DOHH2 (cell line): ENCODE data around the gene IGF2BP2.

ENCODE experiments used
- H3F3A ChIP-seq: fragments of 200-600 bp; sonication (generic), shearing (Covaris generic); 2 replicates; pipeline ENCODE4 v1.6.0; 2016; ENCODE audit warnings: antibody characterized with exemption, mild to moderate bottlenecking; ENCODE audit not compliant: control insufficient read depth, insufficient read depth
- H3K27ac ChIP-seq: fragments of 200-600 bp; sonication (generic); 2 replicates; pipeline ENCODE4 v1.5.1; 2014; ENCODE audit warnings: low read depth, mild to moderate bottlenecking, low read length, moderate library complexity
- H3K27me3 ChIP-seq: fragments of 200-600 bp; sonication (generic); 2 replicates; pipeline ENCODE4 v1.6.1; 2014; ENCODE audit warnings: mild to moderate bottlenecking, low read length, mixed read lengths; ENCODE audit not compliant: control insufficient read depth
- H3K36me3 ChIP-seq: fragments of 200-600 bp; sonication (generic); 2 replicates; pipeline ENCODE4 v1.6.1; 2014; ENCODE audit warnings: mild to moderate bottlenecking, low read length, moderate library complexity, mixed read lengths; ENCODE audit not compliant: control insufficient read depth
- H3K4me1 ChIP-seq: fragments of 200-600 bp; sonication (generic); 2 replicates; pipeline ENCODE4 v1.6.1; 2014; ENCODE audit warnings: mild to moderate bottlenecking, low read length, mixed read lengths; ENCODE audit not compliant: control insufficient read depth
- H3K4me2 ChIP-seq: fragments of 200-600 bp; sonication (generic); 2 replicates; pipeline ENCODE4 v1.6.0; 2014; ENCODE audit warnings: mild to moderate bottlenecking, low read length, moderate library complexity
- H3K4me3 ChIP-seq: fragments of 200-600 bp; sonication (generic); 2 replicates; pipeline ENCODE4 v1.5.1; 2014; ENCODE audit warnings: mild to moderate bottlenecking, low read length, mixed read lengths
- H3K79me2 ChIP-seq: fragments of 200-600 bp; sonication (generic); 2 replicates; pipeline ENCODE4 v1.6.1; 2014; ENCODE audit warnings: mild to moderate bottlenecking, low read length, mixed read lengths; ENCODE audit not compliant: control insufficient read depth
- H3K9me2 ChIP-seq: fragments of 200-600 bp; sonication (generic); replicated peaks from 2 replicates; pipeline ENCODE4 v1.6.1; 2014; ENCODE audit warnings: mild to moderate bottlenecking, low read length, mixed read lengths; ENCODE audit not compliant: control insufficient read depth
- H3K9me3 ChIP-seq: fragments of 200-600 bp; sonication (generic); 2 replicates; pipeline ENCODE4 v1.6.1; 2014; ENCODE audit warnings: antibody characterized with exemption, low read length, mixed read lengths; ENCODE audit not compliant: control insufficient read depth, insufficient read depth
- H4K20me1 ChIP-seq: fragments of 200-600 bp; sonication (generic); 2 replicates; pipeline ENCODE4 v1.6.0; 2014; ENCODE audit warnings: low read depth, mild to moderate bottlenecking, antibody characterized with exemption, low read length, moderate library complexity; ENCODE audit not compliant: control insufficient read depth, insufficient read depth
- EZH2phosphoT487 ChIP-seq: fragments of 200-600 bp; sonication (generic); IDR thresholded peaks from 2 replicates; pipeline ENCODE4 v1.6.1; 2017; ENCODE audit warnings: borderline replicate concordance, mild to moderate bottlenecking, antibody characterized with exemption, low read length, moderate library complexity, mixed read lengths
- TF ChIP-seq, protein P1 (sequence below): fragments of 200-600 bp; sonication (generic); IDR thresholded peaks from one replicate; pipeline ENCODE4 v1.5.1; 2014; ENCODE audit warnings: antibody characterized with exemption, mild to moderate bottlenecking, low read depth, low read length; ENCODE audit not compliant: poor library complexity, severe bottlenecking

IGF2BP2 gene

DNA sequence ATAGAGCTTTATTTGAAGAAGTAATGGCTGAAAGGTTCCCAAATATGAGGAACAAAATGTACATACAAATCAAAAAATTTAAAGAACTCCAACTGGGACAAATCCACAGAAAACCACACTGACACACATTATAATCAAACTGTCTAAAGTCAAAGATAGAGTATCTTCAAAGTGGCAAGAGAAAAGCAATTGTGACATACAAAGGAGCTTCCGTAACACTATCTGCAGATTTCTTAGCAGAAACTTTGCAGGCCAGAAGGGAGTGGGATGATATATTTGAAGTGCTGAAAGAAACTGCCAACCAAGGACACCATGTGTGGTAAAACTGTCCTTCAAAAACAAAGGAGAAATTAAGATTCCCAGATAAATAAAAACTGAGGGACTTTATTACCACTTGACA is 146.8 kb downstream of the IGF2BP2 start:
- H3K36me3 ChIP-seq = no peaks in the 10 kb centered on the region
- H3K79me2 ChIP-seq = no peaks in the 10 kb centered on the region
- no peaks in the 10 kb centered on the region for H3K9me2 ChIP-seq
- TF ChIP-seq, protein P1, sequence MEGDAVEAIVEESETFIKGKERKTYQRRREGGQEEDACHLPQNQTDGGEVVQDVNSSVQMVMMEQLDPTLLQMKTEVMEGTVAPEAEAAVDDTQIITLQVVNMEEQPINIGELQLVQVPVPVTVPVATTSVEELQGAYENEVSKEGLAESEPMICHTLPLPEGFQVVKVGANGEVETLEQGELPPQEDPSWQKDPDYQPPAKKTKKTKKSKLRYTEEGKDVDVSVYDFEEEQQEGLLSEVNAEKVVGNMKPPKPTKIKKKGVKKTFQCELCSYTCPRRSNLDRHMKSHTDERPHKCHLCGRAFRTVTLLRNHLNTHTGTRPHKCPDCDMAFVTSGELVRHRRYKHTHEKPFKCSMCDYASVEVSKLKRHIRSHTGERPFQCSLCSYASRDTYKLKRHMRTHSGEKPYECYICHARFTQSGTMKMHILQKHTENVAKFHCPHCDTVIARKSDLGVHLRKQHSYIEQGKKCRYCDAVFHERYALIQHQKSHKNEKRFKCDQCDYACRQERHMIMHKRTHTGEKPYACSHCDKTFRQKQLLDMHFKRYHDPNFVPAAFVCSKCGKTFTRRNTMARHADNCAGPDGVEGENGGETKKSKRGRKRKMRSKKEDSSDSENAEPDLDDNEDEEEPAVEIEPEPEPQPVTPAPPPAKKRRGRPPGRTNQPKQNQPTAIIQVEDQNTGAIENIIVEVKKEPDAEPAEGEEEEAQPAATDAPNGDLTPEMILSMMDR = no peak
- TF ChIP-seq EZH2phosphoT487 = no peak
- no peak overlapping the region for H3K4me3 ChIP-seq
- H3K27ac ChIP-seq = no peak overlapping the region
- H4K20me1 ChIP-seq = no peaks in the 10 kb centered on the region
- H3K9me3 ChIP-seq = peaks cover 3% of the 10 kb centered on the region; the same call in 1 of the 2 replicates
- no peaks in the 10 kb centered on the region for H3K4me1 ChIP-seq
- H3K4me2 ChIP-seq = no peak overlapping the region
- H3K27me3 ChIP-seq = peaks cover 18% of the 10 kb centered on the region
- H3F3A ChIP-seq = no peaks in the 10 kb centered on the region

DNA sequence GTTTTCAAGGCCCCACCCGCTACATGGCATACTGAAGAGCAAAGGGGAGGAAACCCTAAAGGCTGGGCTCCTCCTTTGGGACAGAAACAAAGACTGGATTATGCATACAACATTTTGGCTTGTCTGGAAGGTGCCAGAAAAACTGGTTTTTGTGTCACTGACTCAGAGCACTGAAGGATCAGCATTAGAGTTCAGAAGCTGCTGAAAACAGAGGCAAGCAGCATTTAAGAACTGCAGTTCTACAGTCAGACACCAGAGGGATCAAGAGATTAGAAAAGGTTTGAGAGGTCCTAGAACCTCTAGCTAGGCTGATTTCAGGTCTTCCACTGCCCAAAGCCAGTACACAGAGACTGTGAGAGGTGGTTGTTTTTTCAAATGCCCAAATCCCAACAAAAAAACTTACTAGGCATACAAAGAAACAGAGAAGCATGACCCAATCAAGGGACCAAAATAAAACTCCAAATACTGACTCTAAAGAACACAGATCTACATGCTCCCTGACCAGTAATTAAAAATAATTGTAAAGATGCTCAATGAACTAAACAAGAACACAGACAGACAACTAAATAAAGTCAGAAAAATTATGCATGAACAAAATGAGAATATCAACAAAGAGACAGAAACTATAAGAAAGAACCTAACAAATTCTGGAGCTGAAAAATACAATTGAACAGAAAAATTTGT is 147.6 kb downstream of the IGF2BP2 start:
- Histone ChIP-seq H3K27me3 (peaks cover 23% of the 10 kb centered on the region), H3K4me2 (no peak overlapping the region), H4K20me1 (no peaks in the 10 kb centered on the region), H3K4me3 (no peak overlapping the region), H3F3A (no peaks in the 10 kb centered on the region), H3K9me3 (peaks cover 3% of the 10 kb centered on the region; the same call in 1 of the 2 replicates), H3K9me2 (no peaks in the 10 kb centered on the region), H3K27ac (no peak overlapping the region), H3K36me3 (no peaks in the 10 kb centered on the region), H3K79me2 (no peaks in the 10 kb centered on the region), H3K4me1 (no peaks in the 10 kb centered on the region)
- TF ChIP-seq, protein P1 = peak; percentile 70
- no peak for TF ChIP-seq EZH2phosphoT487

DNA sequence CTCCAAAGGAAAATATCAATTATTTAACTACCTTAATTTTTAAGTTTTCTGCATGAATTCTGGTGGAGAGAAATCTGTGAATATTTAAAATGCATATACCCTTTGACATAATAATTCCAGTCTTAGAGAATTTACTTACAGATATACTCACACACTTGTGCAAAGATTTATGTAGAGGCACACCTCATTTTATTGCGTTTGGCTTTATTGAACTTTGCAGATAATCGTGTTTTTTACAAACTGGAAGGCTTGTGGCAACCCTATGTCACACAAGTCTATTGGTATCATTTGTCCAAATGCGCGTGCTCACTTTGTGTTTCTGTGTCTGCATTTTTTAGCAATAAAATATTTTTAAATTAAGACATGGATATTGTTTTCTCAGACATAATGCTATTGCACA is 157.3 kb downstream of the IGF2BP2 start:
- no peaks in the 10 kb centered on the region for H3K9me3 ChIP-seq
- H3K9me2 ChIP-seq = no peaks in the 10 kb centered on the region
- H3K4me1 ChIP-seq = no peaks in the 10 kb centered on the region
- no peaks in the 10 kb centered on the region for H3F3A ChIP-seq
- TF ChIP-seq EZH2phosphoT487 = no peak
- TF ChIP-seq, protein P1 = no peak
- no peaks in the 10 kb centered on the region for H3K36me3 ChIP-seq
- H3K4me2 ChIP-seq = no peak overlapping the region
- no peaks in the 10 kb centered on the region for H3K79me2 ChIP-seq
- H3K27me3 ChIP-seq = peaks cover 23% of the 10 kb centered on the region
- no peak overlapping the region for H3K27ac ChIP-seq
- no peaks in the 10 kb centered on the region for H4K20me1 ChIP-seq
- H3K4me3 ChIP-seq = no peak overlapping the region
